ENCODE measurements around the gene VPS50.
"Not testable (repeated sequence)": the region's sequence is repeated elsewhere in the genome, so short reads cannot be mapped to it uniquely, and the experiment has no call there.

VPS50 gene

DNA sequence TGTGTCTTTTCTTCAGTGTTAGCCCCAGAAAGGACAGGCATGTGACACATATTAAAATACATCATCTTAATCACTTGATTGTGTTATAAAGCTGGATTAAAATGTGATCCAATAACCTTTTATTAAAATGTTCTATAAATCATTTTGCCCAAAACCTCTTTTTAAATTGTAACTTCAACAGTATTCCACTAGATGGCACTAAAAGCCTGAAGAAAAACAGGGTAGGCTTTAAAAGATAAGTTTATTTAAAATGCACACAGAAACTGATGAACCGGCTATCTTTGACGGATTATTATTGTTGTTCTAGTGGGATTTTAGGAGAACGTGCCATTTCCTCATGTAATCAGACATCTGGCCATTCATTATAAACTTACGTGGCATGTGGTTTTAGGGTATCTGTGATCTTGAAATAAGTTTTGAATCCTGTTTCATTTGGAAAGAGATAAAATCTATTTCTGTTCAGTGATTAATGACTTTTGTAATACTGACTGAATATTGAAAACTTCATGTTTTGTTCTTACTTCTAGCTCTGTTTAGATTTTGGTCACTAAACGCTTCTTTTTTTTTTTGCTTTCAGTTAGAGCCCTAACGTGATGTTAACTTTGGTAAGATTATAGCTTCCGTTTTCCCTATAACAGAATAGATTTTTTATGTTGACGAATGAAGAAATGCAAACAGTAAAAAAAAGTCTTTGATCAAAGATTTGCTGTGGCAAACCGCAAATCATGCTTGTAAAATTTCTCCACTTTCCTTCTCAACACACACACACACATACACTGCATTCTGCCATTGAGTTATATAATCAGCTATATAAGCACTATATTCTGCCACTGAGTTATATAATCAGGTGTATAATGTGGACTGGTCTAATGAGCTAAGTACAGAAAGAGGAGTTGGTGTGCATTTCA, 13.6 kb downstream of the VPS50 start:
- no peak for DNase-seq

DNA sequence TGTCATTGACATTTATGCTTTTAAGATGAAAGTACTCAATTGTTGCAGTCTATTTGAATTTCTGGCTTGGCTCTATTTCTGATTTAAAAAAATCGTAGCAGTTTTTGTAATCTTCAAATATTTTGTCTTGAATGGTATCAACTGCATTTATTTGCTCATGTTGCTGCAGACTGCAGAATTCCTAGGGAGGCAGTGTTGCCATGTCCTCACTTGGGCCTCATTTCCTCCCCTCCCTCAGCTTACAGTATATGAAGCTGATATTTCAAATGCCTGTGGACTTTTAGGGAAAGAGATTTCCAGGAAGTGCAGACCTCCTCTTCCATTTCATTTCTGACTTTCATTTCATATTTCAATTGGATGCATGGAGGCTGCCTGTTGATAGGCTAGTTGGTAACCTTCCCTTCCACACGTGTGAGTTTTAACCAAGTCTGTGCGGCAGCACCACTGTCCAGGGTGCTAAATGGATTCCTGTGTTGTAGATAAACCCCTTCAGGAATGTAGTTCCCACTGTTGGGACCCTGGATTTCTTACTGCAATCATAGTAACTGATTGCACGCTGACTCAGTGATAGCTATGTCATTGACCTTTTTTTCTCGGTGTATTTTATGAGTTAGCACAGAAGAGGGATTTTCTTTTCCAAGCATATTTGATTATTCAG, 17.5 kb downstream of the VPS50 start:
- no peak for DNase-seq

GRCh38 chr7:93258661-93259060, 26.5 kb downstream of the VPS50 start:
- DNase-seq: no peak

DNA sequence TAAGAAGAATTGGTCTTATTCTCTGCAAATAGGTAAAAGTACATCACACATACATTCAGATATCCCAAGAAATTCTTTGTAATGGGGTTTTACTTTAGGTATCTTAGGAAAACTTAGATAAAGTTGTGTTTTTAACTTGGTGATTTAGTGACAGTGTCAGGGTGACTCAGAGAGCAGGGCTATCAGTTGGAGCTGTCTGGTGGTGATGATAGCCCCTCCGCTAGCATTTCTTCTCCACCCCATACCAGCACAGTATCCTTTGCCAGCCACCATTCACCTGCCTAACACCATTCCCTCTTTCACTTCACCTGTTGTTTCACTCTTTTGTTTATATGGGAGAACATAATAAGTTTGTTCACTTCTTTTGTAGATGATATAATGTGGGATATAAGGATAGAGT, 30.4 kb downstream of the VPS50 start:
- no peak for DNase-seq

- no peak for DNase-seq
Observed at GRCh38 chr7:93265220-93265619, 33.1 kb downstream of the VPS50 start.

DNA sequence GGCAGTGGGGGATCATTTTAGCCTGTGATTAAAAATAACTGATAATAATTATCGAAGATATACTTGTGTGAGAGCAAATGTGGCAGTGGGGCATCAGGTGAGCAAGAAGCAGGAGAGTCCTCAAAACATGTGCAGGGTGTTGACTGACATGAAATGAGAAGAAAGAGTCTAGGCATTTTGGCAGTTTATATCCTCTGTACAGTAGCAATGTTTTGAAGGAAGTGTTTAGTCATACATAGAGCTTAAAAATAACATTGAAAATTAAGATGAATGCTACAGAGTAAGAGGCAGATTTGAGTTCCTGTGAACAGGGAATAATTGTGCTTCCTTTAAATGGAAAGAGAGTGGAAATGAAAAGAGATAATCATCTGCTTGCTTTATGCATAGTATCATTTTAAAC, 47.4 kb downstream of the VPS50 start:
- DNase-seq: no peak

DNA sequence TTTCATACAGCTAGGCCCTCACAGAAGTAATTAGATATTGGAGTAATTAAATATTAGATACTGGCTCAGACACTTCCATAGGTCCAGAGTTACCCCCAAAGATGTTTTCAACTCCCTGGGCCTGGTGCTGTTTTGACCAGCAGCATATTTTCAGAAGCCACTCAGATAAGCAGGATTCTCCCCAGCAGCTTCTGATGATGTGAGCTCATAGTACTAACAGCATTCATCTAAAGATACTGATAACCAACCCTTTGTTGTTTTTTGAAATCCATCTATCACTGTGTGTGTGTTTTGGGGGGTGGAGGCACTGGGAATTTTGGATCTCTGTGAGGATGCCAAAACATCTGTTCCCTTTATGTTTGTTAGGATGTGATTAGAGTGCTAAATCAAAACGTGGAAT, 52.7 kb downstream of the VPS50 start:
- DNase-seq: no peak

- no peak for DNase-seq
Observed at GRCh38 chr7:93293229-93293628, 61.1 kb downstream of the VPS50 start.

- no peak for DNase-seq
Observed at GRCh38 chr7:93298206-93298605, 66.0 kb downstream of the VPS50 start.

DNA sequence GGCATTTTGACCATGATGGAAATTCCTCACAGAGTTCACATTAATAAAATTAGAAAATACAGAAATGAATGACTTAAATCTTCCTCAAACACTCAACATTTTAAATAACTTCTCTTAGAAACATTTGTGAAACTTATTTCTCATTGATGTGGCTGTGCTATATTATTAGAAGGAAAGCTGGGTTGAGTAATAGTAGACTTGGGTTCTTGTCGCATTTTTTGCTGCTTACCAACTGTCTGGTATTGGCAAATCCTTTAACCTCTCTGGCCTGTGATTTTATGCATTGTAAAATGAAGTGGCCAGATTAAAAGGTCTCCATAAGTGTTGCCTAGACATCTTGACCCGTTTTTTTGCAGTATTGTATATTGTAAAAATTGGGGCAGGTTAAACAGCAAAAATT, 66.5 kb downstream of the VPS50 start:
- no peak for DNase-seq

GRCh38 chr7:93301736-93302135, 69.6 kb downstream of the VPS50 start:
- DNase-seq: no peak

DNA sequence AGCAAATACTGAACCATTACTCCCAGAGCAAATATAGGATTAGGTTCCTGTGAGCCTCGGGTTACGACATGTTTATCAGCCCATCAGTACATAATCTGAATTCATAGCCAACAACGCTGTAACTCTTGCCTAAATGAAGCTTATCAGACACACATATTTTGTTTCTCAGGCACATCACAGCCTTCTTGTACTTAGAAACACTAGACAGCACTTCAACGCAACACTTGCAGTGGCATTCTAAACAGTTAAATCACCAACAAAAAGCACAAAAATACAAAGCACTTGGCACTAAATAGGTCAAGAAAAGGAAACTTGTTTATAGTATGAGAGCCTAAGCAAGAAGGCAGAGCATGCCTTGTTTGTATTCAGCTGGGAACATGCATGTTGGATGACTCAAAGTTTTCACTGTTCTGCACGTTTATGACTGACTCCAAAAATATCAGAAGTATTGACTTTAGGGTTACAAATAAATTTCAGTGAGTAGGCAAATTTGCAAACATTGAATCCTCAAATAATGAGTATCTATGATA, 75.0 kb downstream of the VPS50 start:
- no peak for DNase-seq

DNA sequence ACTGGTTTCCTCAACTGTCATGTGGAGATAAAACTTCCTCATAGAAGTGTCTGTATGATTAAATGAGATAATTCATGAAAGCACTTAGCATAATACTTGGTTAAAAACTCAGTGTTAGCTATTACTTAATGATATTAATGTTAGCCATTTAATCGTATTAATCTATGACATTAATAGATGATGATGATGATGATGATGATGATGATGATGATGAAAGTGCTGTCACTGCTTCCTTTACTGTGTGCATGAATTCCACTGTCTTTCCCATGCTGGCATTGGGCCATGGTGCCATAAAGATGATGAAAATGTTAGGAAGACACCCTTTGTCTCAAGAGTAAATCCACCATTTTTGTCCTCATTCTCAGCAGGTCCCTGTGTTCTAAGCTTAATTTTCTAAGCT, 75.8 kb downstream of the VPS50 start:
- no peak for DNase-seq

- no peak for DNase-seq
Observed at GRCh38 chr7:93310346-93310745, 78.2 kb downstream of the VPS50 start.

GRCh38 chr7:93314449-93314848, 82.3 kb downstream of the VPS50 start:
- no peak for DNase-seq

GRCh38 chr7:93315896-93316295, 83.7 kb downstream of the VPS50 start:
- no peak for DNase-seq

- DNase-seq: no peak
Observed at GRCh38 chr7:93316730-93317129, 84.6 kb downstream of the VPS50 start.

DNA sequence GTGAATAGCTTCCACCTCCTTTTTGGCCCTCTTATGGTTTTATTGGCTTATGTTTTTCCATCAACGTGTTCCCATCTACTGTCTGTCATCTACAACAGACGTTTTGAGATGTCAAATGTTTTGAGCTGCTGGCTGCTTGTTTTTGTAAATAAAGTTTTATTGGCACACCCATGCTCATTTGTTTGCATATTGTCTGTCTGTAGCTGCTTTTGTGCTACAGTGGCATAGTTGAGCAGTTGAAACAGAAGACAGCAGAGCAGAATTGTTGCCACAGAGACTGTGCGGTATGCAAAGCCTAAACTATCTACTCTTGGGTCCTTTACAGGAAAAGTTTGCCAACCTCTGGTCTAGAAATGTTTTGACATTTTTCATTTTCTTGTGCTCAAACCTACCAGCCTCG, 88.7 kb downstream of the VPS50 start:
- DNase-seq: no peak

DNA sequence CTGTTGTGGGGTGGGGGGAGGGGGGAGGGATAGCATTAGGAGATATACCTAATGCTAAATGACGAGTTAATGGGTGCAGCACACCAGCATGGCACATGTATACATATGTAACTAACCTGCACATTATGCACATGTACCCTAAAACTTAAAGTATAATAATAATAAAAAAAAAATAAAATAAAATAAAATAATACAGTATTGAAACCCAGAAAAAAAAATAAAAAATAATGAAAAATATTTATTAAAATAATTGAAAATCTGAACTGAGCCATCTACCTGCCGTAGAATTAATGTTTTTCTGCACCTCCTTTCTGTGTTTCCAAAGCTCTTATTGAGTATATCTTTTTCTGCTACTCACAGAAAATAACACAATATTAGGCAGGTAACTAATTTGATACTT, 94.1 kb downstream of the VPS50 start:
- DNase-seq: not testable (repeated sequence)

GRCh38 chr7:93327006-93327633, 95.0 kb downstream of the VPS50 start:
- DNase-seq: no peak

DNA sequence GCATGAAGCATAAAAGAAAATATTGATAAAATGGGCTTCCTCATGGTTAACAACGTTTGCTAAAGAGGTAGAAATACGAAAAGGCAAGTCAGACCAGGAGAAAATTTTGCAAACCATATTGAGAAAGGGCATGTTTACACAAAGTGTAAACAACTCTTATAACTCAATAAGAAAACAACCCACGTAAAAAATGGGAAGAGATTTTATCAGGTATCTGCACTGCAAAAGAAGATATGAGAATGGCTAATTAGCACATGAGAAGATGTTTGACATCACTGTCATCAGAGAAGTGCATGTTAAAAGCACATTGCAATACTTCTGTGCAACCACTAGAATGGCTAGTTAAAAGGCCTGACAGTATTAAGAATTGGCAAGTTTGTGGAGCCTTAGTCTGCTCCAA, 99.5 kb downstream of the VPS50 start:
- no peak for DNase-seq

- no peak for DNase-seq
Observed at GRCh38 chr7:93332172-93332571, 100.0 kb downstream of the VPS50 start.

GRCh38 chr7:93337052-93337451, 104.9 kb downstream of the VPS50 start:
- no peak for DNase-seq

- DNase-seq: not testable (repeated sequence)
Observed at GRCh38 chr7:93342178-93342577, 110.0 kb downstream of the VPS50 start.
